ENCODE data around the gene SSB.
A peak's percentile ranks its signal among the peaks of the same experiment; 100 is the strongest.

SSB gene

GRCh38 chr2:169822036-169822435 lies 23.4 kb downstream of the SSB start:
- TF ChIP-seq CTCF (IDR thresholded peaks at IDR 0.05): no peak
- DNase-seq (ENCODE audit: low spot score): no peak
- H3K4me3 ChIP-seq: peak overlapping the region; percentile 77
- H3K27ac ChIP-seq: no peak overlapping the region

- H3K4me3 ChIP-seq: peak overlapping the region; percentile 77
- H3K27ac ChIP-seq: peak overlapping the region; percentile 6 to 67
- no peak for DNase-seq (ENCODE audit: low spot score)
- TF ChIP-seq CTCF (IDR thresholded peaks at IDR 0.05): no peak
Measured at GRCh38 chr2:169822785-169823392, 24.2 kb downstream of the SSB start.

GRCh38 chr2:169823996-169824372 lies 25.3 kb downstream of the SSB start:
- no peak for TF ChIP-seq CTCF (IDR thresholded peaks at IDR 0.05)
- Histone ChIP-seq H3K4me3 (peak overlapping the region; percentile 77), H3K27ac (peak overlapping the region; percentile 68 to 86)
- no peak for DNase-seq (ENCODE audit: low spot score)

- Histone ChIP-seq H3K4me3 (peak within 1 kb of the TSS; percentile 77), H3K27ac (peak within 1 kb of the TSS; percentile 68 to 86)
- TF ChIP-seq CTCF (IDR thresholded peaks at IDR 0.05): peak; percentile 90
- peak; percentile 84 for DNase-seq (ENCODE audit: low spot score)
Measured at GRCh38 chr2:169824373-169825333, 26.0 kb downstream of the SSB start, which contains the start of gene METTL5. METTL5 (minus strand) TSS chr2:169824905; CDS start chr2:169824597, 308 bp downstream.

- Histone ChIP-seq H3K4me3 (peak within 1 kb of the TSS; percentile 87), H3K27ac (peak within 1 kb of the TSS; percentile 86 to 95)
- peak; percentile 95 for DNase-seq (ENCODE audit: low spot score)
- no peak for TF ChIP-seq CTCF (IDR thresholded peaks at IDR 0.05)
Measured at GRCh38 chr2:169827272-169828140, 28.8 kb downstream of the SSB start, which contains the start of gene UBR3. UBR3 (plus strand) TSS chr2:169827454; CDS start chr2:169827508, 54 bp downstream.

- no peak for TF ChIP-seq CTCF (IDR thresholded peaks at IDR 0.05)
- peak overlapping the region; percentile 86 to 95 for H3K27ac ChIP-seq
- DNase-seq (ENCODE audit: low spot score): peak; percentile 80
- peak overlapping the region; percentile 87 for H3K4me3 ChIP-seq
Measured at GRCh38 chr2:169828141-169828811, 29.6 kb downstream of the SSB start.

All from coronary artery (tissue), 2 donors.